Heart left ventricle (tissue), 13 donors: ENCODE results near the gene PRM3.

Source experiments
- CTCF ChIP-seq, 12 donors: fragments of 200-600 bp; sonication (generic) in 4 of 12; IDR thresholded peaks; one replicate each; pipeline versions ENCODE4 v1.5.0 to v1.8.0; 2018 to 2022; ENCODE audit warnings: antibody characterized with exemption in 12 of 12, mild to moderate bottlenecking in 5 of 12
- POLR2A ChIP-seq, 2 donors: fragments of 450-650 bp; IDR thresholded peaks; one replicate each; pipeline ENCODE4 v1.6.1; 2017; ENCODE audit warnings: antibody characterized with exemption in 2 of 2, mild to moderate bottlenecking in 2 of 2, moderate library complexity in 2 of 2
- donor health status: ischemic (EF 13 %, LVEDD 7.1; RV severe dilation, severe dysfunction).
- donor health status: DM: no; HTN: yes; CAD: no.
- donor health status: DM: no; HTN: no; CAD: no.
- donor health status: ischemic (EF 25% LVEDD 6.9; RV normal size, moderate dysfunction).
- donor health status: ischemic (EF 25% LVEDD 5.7; RV mildly dilated, moderate dysfunction).
- donor health status: ischemic (EF 35%, LVEDD 5.7; RV mildly dilated, moderate dysfunction).
- donor health status: nonischemic (EF 11% LVEDD 7.7; RV severe dilation, severe dysfunction).
- donor health status: DM: yes; HTN: yes; CAD: no.
- donor health status: PGD.
- donor health status: ischemic (EF 29% LVEDD 5.4; RV normal size, mild dysfunction).
- donor health status: nonischemic (EF 23%, LVEDD 6.1; RV moderate dilation, normal function).

- TF ChIP-seq CTCF (IDR thresholded peaks at IDR 0.05) = no peak
- TF ChIP-seq POLR2A (IDR thresholded peaks at IDR 0.05) = no peak
Observed at GRCh38 chr16:11313493-11314308, 40.3 kb upstream of the PRM3 start.
